22Rv1 (cell line): ENCODE measurements around the gene DMD.

Experiments
- ZFX ChIP-seq: fragments of 450-650 bp; IDR thresholded peaks from 2 replicates; pipeline ENCODE4 v1.6.1; 2017; ENCODE audit warnings: antibody characterized with exemption, borderline replicate concordance
- TF ChIP-seq, protein P1 (sequence below): fragments of 450-650 bp; IDR thresholded peaks from 2 replicates; pipeline ENCODE4 v1.5.1; 2017; ENCODE audit warnings: mild to moderate bottlenecking

GRCh38 chrX:32116047-32116446 lies 1095.3 kb downstream of the DMD start:
- TF ChIP-seq, protein P1, sequence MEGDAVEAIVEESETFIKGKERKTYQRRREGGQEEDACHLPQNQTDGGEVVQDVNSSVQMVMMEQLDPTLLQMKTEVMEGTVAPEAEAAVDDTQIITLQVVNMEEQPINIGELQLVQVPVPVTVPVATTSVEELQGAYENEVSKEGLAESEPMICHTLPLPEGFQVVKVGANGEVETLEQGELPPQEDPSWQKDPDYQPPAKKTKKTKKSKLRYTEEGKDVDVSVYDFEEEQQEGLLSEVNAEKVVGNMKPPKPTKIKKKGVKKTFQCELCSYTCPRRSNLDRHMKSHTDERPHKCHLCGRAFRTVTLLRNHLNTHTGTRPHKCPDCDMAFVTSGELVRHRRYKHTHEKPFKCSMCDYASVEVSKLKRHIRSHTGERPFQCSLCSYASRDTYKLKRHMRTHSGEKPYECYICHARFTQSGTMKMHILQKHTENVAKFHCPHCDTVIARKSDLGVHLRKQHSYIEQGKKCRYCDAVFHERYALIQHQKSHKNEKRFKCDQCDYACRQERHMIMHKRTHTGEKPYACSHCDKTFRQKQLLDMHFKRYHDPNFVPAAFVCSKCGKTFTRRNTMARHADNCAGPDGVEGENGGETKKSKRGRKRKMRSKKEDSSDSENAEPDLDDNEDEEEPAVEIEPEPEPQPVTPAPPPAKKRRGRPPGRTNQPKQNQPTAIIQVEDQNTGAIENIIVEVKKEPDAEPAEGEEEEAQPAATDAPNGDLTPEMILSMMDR, result peak; percentile 21; the same call in 1 of the 2 replicates
- TF ChIP-seq ZFX, result no peak
